MCF 10A (cell line): ENCODE measurements around the gene UBR1. TPM values are rescaled to one million over a fixed set of nuclear protein-coding genes. Genes with fewer than 3 reads are reported as not detected.
A peak's percentile ranks its signal among the peaks of the same experiment; 100 is the strongest.

Experiments used
- BruUV-seq: library from RNA; stranded (reverse); fragments of 400-500 nt; replicated peaks from 2 replicates; lab custom pipeline; 2021; lab: Mats Ljungman, UMichigan
- CTCF ChIA-PET: fragments of 300-600 bp; sonication (Branson Sonifier 250); formaldehyde crosslinking; extraction: SDS; loops from one replicate; lab custom pipeline; 2021; ENCODE audit warnings: antibody characterized with exemption, inconsistent platforms; lab: Yijun Ruan, JAX
- POLR2A ChIA-PET: fragments of 300-600, 350-650 bp; sonication (Branson Sonifier 250); formaldehyde crosslinking; extraction: SDS; loops from one replicate; lab custom pipeline; 2020; ENCODE audit warnings: antibody characterized with exemption, inconsistent platforms; lab: Yijun Ruan, JAX
- DNase-seq: peaks from one replicate; pipeline ENCODE4 v3.0.0-alpha.2; 2018; ENCODE audit not compliant: unreplicated experiment
- H3K27ac Mint-ChIP-seq: one replicate; pipeline ENCODE4 v1.8.0; 2022; ENCODE audit warnings: mild to moderate bottlenecking, low read depth, mixed read lengths; ENCODE audit not compliant: unreplicated experiment
- H3K27me3 Mint-ChIP-seq: one replicate; pipeline ENCODE4 v1.8.0; 2022; ENCODE audit warnings: mixed read lengths; ENCODE audit not compliant: insufficient read depth, unreplicated experiment
- H3K36me3 Mint-ChIP-seq: one replicate; pipeline ENCODE4 v1.8.0; 2022; ENCODE audit warnings: mild to moderate bottlenecking, moderate library complexity, mixed read lengths; ENCODE audit not compliant: insufficient read depth, unreplicated experiment
- H3K4me1 Mint-ChIP-seq: one replicate; pipeline ENCODE4 v1.8.0; 2022; ENCODE audit warnings: mixed read lengths; ENCODE audit not compliant: insufficient read depth, unreplicated experiment
- H3K4me3 Mint-ChIP-seq: one replicate; pipeline ENCODE4 v1.8.0; 2022; ENCODE audit warnings: mild to moderate bottlenecking, moderate library complexity, mixed read lengths; ENCODE audit not compliant: unreplicated experiment
- H3K9me3 Mint-ChIP-seq: one replicate; pipeline ENCODE4 v1.8.0; 2022; ENCODE audit warnings: mixed read lengths; ENCODE audit not compliant: unreplicated experiment
- intact Hi-C: fragments of 100-400 bp; cut with micrococcal nuclease; formaldehyde crosslinking; loops from 2 replicates; pipeline ENCODE4 v1.14.1; 2022
- total RNA-seq: library from RNA; stranded (reverse); gene quantifications from 2 replicates; pipeline ENCODE4 v1.2.3, GENCODE V29; 2022
- TF ChIP-seq, protein P1 (sequence below): fragments of 200-600 bp; IDR thresholded peaks from one replicate; pipeline ENCODE4 v1.8.0; 2022; ENCODE audit warnings: antibody characterized with exemption, mild to moderate bottlenecking; ENCODE audit not compliant: unreplicated experiment

The UBR1 gene
- total RNA-seq, 1 experiment from 2014 or later, result 25.6 TPM

DNA sequence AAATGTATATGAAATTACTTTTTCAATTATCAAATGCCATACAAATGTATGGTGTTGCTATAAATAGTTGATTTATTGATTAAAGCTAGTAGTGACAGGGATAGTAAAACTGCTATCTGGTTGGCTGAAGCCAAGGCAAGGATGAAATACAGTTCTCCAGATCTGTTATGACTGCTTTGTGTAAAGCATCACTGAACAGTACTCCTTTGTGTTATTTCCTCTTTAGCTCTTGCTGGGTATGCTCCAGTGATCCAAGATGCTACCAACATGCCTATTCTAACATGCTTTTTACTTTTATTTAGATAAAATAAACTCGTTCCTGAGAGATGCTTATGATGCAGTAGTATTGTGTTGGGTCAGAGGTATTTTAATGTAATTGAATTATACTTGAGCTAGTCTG lies 12.4 kb upstream of the UBR1 start:
- ChIA-PET POLR2A (interaction anchor here (0.5 to 5.2 kb wide), 4 partner anchors 10 to 111 kb away, joined by 3 to 31 read pairs (median 4); partner anchors contain the start of genes TMEM62 and UBR1), CTCF (no interaction called here)
- H3K27me3 Mint-ChIP-seq, result peaks cover 35% of the 10 kb centered on the region
- H3K4me1 Mint-ChIP-seq, result peaks cover 8% of the 10 kb centered on the region
- H3K36me3 Mint-ChIP-seq, result no peaks in the 10 kb centered on the region
- no peak overlapping the region for H3K4me3 Mint-ChIP-seq
- no peak overlapping the region for H3K27ac Mint-ChIP-seq
- no TSS peak for BruUV-seq
- TF ChIP-seq, protein P1, sequence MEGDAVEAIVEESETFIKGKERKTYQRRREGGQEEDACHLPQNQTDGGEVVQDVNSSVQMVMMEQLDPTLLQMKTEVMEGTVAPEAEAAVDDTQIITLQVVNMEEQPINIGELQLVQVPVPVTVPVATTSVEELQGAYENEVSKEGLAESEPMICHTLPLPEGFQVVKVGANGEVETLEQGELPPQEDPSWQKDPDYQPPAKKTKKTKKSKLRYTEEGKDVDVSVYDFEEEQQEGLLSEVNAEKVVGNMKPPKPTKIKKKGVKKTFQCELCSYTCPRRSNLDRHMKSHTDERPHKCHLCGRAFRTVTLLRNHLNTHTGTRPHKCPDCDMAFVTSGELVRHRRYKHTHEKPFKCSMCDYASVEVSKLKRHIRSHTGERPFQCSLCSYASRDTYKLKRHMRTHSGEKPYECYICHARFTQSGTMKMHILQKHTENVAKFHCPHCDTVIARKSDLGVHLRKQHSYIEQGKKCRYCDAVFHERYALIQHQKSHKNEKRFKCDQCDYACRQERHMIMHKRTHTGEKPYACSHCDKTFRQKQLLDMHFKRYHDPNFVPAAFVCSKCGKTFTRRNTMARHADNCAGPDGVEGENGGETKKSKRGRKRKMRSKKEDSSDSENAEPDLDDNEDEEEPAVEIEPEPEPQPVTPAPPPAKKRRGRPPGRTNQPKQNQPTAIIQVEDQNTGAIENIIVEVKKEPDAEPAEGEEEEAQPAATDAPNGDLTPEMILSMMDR, result no peak
- intact Hi-C loops, result no loop called here
- DNase-seq, result no peak
- no peaks in the 10 kb centered on the region for H3K9me3 Mint-ChIP-seq

- Mint-ChIP-seq H3K36me3 (peaks cover 5% of the 10 kb centered on the region), H3K4me3 (no peak overlapping the region), H3K27ac (no peak overlapping the region), H3K9me3 (no peaks in the 10 kb centered on the region), H3K4me1 (peaks cover 5% of the 10 kb centered on the region), H3K27me3 (peaks cover 4% of the 10 kb centered on the region)
- intact Hi-C loops, result no loop called here
- BruUV-seq, result no TSS peak
- TF ChIP-seq, protein P1, result no peak
- no peak for DNase-seq
- CTCF ChIA-PET, result no interaction called here
- POLR2A ChIA-PET, result no interaction called here
Observed at GRCh38 chr15:43111354-43111753, 5.5 kb upstream of the UBR1 start.

DNA sequence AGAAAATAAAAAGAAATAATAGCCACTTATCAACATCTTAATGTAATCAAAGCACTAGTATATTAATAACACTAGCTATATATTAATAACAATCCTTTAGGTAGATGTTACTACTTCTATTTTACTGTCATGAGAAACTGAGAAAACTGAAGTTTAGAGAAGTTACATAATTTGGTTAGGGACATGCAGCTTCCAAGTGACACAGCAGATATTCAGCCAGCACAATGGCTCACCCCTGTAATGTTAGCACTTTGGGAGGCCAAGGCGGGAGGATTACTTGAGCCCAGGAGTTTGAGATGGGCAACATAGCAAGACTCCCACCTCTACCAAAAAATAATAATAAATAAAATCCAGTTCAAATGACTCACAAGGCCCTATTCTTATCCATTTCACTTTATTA lies 1.9 kb upstream of the UBR1 start:
- H3K27me3 Mint-ChIP-seq, result no peaks in the 10 kb centered on the region
- ChIA-PET CTCF (interaction anchor here (0.7 to 1.0 kb wide), 2 partner anchors 79 to 973 kb away, joined by 3 to 5 read pairs; no protein-coding TSS in a partner anchor), POLR2A (interaction anchor here (0.5 to 5.8 kb wide), 2 partner anchors 25 to 72 kb away, joined by 3 to 58 read pairs; partner anchors contain the start of gene TMEM62)
- H3K9me3 Mint-ChIP-seq, result no peaks in the 10 kb centered on the region
- TF ChIP-seq, protein P1, result no peak
- DNase-seq, result no peak
- no peak overlapping the region for H3K4me3 Mint-ChIP-seq
- H3K4me1 Mint-ChIP-seq, result peaks cover 23% of the 10 kb centered on the region
- H3K27ac Mint-ChIP-seq, result no peak overlapping the region
- intact Hi-C loops, result no loop called here
- H3K36me3 Mint-ChIP-seq, result peaks cover under 1% of the 10 kb centered on the region
- BruUV-seq, result no TSS peak

- CTCF ChIA-PET, result interaction anchor here (0.7 to 1.4 kb wide), 4 partner anchors 10 to 1046 kb away, joined by 3 to 5 read pairs (median 4); no protein-coding TSS in a partner anchor
- POLR2A ChIA-PET, result interaction anchor here (0.6 to 5.8 kb wide), 22 partner anchors 11 to 694 kb away, joined by 3 to 58 read pairs (median 3); partner anchors contain the start of genes HYPK, SERINC4, STARD9 and TMEM62
- BruUV-seq, result TSS peak; percentile 96
- Mint-ChIP-seq H3K36me3 (peaks cover 12% of the 10 kb centered on the region), H3K4me3 (peak overlapping the region; percentile 82), H3K4me1 (peaks cover 32% of the 10 kb centered on the region), H3K9me3 (no peaks in the 10 kb centered on the region), H3K27me3 (no peaks in the 10 kb centered on the region), H3K27ac (peak overlapping the region; percentile 97)
- DNase-seq, result no peak
- TF ChIP-seq, protein P1, result no peak
- intact Hi-C loops, result no loop called here
Observed at GRCh38 chr15:43106486-43106829, 620 bp upstream of the UBR1 start.
